ENCODE measurements around the gene FBXL5.

Gene FBXL5

DNA sequence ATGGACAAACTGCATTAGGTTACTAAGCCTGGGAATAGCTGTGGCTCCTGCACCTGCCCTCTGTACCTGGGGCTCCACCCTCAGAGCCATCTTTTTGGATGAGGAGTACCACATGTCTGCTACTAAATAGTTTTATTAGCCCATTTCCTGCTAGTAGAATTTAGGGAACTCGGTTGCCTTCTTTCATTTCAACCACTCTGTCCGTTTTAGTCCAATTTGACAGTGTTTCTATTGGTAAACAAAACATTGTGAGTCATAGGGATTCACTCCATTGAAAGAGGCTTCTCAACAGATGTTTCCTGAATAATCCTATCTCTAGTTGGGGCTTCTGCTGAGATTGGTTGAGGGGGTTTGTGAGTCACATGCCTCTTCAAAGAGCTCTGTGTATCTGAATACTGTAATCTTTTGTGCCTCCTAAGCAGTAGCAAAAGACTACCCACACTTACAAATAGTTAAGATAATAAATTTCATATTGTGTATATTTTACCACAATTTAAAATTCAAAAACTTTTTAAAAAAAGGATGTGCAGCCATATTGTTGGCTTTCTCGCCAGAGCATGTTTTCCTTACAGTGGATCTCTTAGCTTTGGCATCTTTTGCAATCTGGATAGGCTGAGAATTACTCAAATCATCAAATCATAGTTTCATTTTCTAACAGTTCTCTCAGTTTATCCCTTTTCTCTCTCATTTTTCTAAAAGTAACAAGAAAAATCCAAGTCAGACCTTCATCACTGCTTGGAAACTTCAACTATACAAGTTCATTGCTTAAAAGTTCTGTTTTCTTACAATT lies 36.4 kb upstream of the FBXL5 start:
- H3K27ac ChIP-seq (ENCODE audit: low read length), result no peak overlapping the region
- no peak overlapping the region for H3K4me3 ChIP-seq (ENCODE audit: low read length)
- no peaks in the 10 kb centered on the region for H3K27me3 ChIP-seq (ENCODE audit: control insufficient read depth, insufficient read depth, low read length)
- no peaks in the 10 kb centered on the region for H3K9me3 ChIP-seq (ENCODE audit: control insufficient read depth, insufficient read depth, low read length)
- DNase-seq (ENCODE audit: low read depth, low spot score), result no peak
- peaks cover 3% of the 10 kb centered on the region; the same call in 1 of the 2 replicates for H3K4me1 ChIP-seq (ENCODE audit: control insufficient read depth, insufficient read depth, low read length)
- no CpG with 5 or more reads among the region's 3 CpGs for WGBS (ENCODE audit: insufficient coverage, insufficient read length)
- H3K36me3 ChIP-seq (ENCODE audit: control insufficient read depth, insufficient read depth, low read length), result no peaks in the 10 kb centered on the region

GRCh38 chr4:15690020-15690809 lies 35.1 kb upstream of the FBXL5 start:
- Histone ChIP-seq H3K27ac (ENCODE audit: low read length) (no peak overlapping the region), H3K36me3 (ENCODE audit: control insufficient read depth, insufficient read depth, low read length) (no peaks in the 10 kb centered on the region; the same call in 1 of the 2 replicates), H3K4me1 (ENCODE audit: control insufficient read depth, insufficient read depth, low read length) (peaks cover 3% of the 10 kb centered on the region; the same call in 1 of the 2 replicates), H3K9me3 (ENCODE audit: control insufficient read depth, insufficient read depth, low read length) (no peaks in the 10 kb centered on the region), H3K4me3 (ENCODE audit: low read length) (no peak overlapping the region), H3K27me3 (ENCODE audit: control insufficient read depth, insufficient read depth, low read length) (no peaks in the 10 kb centered on the region)
- no peak for DNase-seq (ENCODE audit: low read depth, low spot score)
- WGBS (ENCODE audit: insufficient coverage, insufficient read length), result no CpG with 5 or more reads among the region's 7 CpGs

DNA sequence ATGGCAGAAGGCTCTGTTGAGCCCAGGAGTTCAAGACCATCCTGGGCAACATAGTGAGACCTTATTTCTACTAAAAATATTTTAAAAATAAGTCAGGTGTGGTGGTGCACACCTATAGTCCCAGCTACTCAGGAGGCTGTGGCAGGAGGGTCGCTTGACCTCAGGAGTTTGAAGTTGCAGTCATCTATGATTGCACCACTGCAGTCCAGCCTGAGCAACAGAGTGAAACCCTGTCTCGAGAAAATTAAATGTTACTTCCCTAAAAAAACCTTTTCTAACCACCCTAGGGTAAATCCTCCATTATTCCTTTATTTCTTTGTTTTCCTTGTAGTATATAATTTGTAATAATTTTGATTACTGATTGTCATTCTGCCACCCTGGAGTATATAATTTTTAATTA lies 34.4 kb upstream of the FBXL5 start:
- Histone ChIP-seq H3K9me3 (ENCODE audit: control insufficient read depth, insufficient read depth, low read length) (no peaks in the 10 kb centered on the region), H3K36me3 (ENCODE audit: control insufficient read depth, insufficient read depth, low read length) (no peaks in the 10 kb centered on the region; the same call in 1 of the 2 replicates), H3K4me1 (ENCODE audit: control insufficient read depth, insufficient read depth, low read length) (peaks cover 1% of the 10 kb centered on the region; the same call in 1 of the 2 replicates), H3K27ac (ENCODE audit: low read length) (no peak overlapping the region), H3K27me3 (ENCODE audit: control insufficient read depth, insufficient read depth, low read length) (no peaks in the 10 kb centered on the region), H3K4me3 (ENCODE audit: low read length) (no peak overlapping the region)
- no peak for DNase-seq (ENCODE audit: low read depth, low spot score)
- WGBS (ENCODE audit: insufficient coverage, insufficient read length), result no CpG with 5 or more reads among the region's 2 CpGs

GRCh38 chr4:15688051-15688450 lies 32.9 kb upstream of the FBXL5 start:
- Histone ChIP-seq H3K36me3 (ENCODE audit: control insufficient read depth, insufficient read depth, low read length) (no peaks in the 10 kb centered on the region; the same call in 1 of the 2 replicates), H3K4me3 (ENCODE audit: low read length) (no peak overlapping the region), H3K27ac (ENCODE audit: low read length) (no peak overlapping the region), H3K27me3 (ENCODE audit: control insufficient read depth, insufficient read depth, low read length) (no peaks in the 10 kb centered on the region), H3K4me1 (ENCODE audit: control insufficient read depth, insufficient read depth, low read length) (peaks cover 1% of the 10 kb centered on the region; the same call in 1 of the 2 replicates), H3K9me3 (ENCODE audit: control insufficient read depth, insufficient read depth, low read length) (no peaks in the 10 kb centered on the region)
- no peak for DNase-seq (ENCODE audit: low read depth, low spot score)
- no CpG with 5 or more reads among the region's 5 CpGs for WGBS (ENCODE audit: insufficient coverage, insufficient read length)

DNA sequence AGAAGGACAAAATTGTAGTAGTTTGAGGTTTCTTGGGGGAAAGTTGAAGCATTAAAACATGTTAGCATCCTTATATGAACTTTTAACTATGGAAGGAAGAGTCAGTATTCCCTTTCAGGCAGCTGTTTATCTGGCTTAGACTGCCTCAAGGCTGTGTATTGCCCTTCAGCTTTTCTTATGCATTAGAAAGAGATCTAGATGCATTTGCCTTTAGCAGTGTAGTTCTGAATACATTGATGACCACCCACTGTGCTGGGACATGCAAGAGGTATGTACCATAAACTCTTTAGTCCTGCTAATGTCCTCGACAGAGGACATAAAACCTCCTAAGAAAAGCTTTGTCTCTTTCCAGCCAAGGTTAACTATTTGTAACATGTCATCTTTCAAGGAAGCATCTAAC lies 29.3 kb upstream of the FBXL5 start:
- no peaks in the 10 kb centered on the region for H3K27me3 ChIP-seq (ENCODE audit: control insufficient read depth, insufficient read depth, low read length)
- H3K27ac ChIP-seq (ENCODE audit: low read length), result no peak overlapping the region
- H3K9me3 ChIP-seq (ENCODE audit: control insufficient read depth, insufficient read depth, low read length), result no peaks in the 10 kb centered on the region
- no CpG with 5 or more reads among the region's 1 CpG for WGBS (ENCODE audit: insufficient coverage, insufficient read length)
- no peak overlapping the region for H3K4me3 ChIP-seq (ENCODE audit: low read length)
- no peaks in the 10 kb centered on the region; the same call in 1 of the 2 replicates for H3K4me1 ChIP-seq (ENCODE audit: control insufficient read depth, insufficient read depth, low read length)
- DNase-seq (ENCODE audit: low read depth, low spot score), result peak; percentile 54
- H3K36me3 ChIP-seq (ENCODE audit: control insufficient read depth, insufficient read depth, low read length), result no peaks in the 10 kb centered on the region; the same call in 1 of the 2 replicates

GRCh38 chr4:15683143-15683495 lies 28.0 kb upstream of the FBXL5 start:
- Histone ChIP-seq H3K4me3 (ENCODE audit: low read length) (no peak overlapping the region; the same call in 1 of the 2 replicates), H3K27me3 (ENCODE audit: control insufficient read depth, insufficient read depth, low read length) (no peaks in the 10 kb centered on the region), H3K36me3 (ENCODE audit: control insufficient read depth, insufficient read depth, low read length) (no peaks in the 10 kb centered on the region; the same call in 1 of the 2 replicates), H3K4me1 (ENCODE audit: control insufficient read depth, insufficient read depth, low read length) (no peaks in the 10 kb centered on the region; the same call in 1 of the 2 replicates), H3K9me3 (ENCODE audit: control insufficient read depth, insufficient read depth, low read length) (no peaks in the 10 kb centered on the region), H3K27ac (ENCODE audit: low read length) (no peak overlapping the region)
- 100% methylated on average over 1 of the region's 2 CpGs for WGBS (ENCODE audit: insufficient coverage, insufficient read length)
- no peak for DNase-seq (ENCODE audit: low read depth, low spot score)

GRCh38 chr4:15682242-15683142 lies 27.3 kb upstream of the FBXL5 start:
- WGBS (ENCODE audit: insufficient coverage, insufficient read length), result no CpG with 5 or more reads among the region's 6 CpGs
- DNase-seq (ENCODE audit: low read depth, low spot score), result no peak
- Histone ChIP-seq H3K4me1 (ENCODE audit: control insufficient read depth, insufficient read depth, low read length) (peaks cover under 1% of the 10 kb centered on the region; the same call in 1 of the 2 replicates), H3K9me3 (ENCODE audit: control insufficient read depth, insufficient read depth, low read length) (no peaks in the 10 kb centered on the region), H3K27me3 (ENCODE audit: control insufficient read depth, insufficient read depth, low read length) (no peaks in the 10 kb centered on the region), H3K27ac (ENCODE audit: low read length) (no peak overlapping the region), H3K36me3 (ENCODE audit: control insufficient read depth, insufficient read depth, low read length) (no peaks in the 10 kb centered on the region; the same call in 1 of the 2 replicates), H3K4me3 (ENCODE audit: low read length) (peak overlapping the region; percentile 85; the same call in 1 of the 2 replicates)

DNA sequence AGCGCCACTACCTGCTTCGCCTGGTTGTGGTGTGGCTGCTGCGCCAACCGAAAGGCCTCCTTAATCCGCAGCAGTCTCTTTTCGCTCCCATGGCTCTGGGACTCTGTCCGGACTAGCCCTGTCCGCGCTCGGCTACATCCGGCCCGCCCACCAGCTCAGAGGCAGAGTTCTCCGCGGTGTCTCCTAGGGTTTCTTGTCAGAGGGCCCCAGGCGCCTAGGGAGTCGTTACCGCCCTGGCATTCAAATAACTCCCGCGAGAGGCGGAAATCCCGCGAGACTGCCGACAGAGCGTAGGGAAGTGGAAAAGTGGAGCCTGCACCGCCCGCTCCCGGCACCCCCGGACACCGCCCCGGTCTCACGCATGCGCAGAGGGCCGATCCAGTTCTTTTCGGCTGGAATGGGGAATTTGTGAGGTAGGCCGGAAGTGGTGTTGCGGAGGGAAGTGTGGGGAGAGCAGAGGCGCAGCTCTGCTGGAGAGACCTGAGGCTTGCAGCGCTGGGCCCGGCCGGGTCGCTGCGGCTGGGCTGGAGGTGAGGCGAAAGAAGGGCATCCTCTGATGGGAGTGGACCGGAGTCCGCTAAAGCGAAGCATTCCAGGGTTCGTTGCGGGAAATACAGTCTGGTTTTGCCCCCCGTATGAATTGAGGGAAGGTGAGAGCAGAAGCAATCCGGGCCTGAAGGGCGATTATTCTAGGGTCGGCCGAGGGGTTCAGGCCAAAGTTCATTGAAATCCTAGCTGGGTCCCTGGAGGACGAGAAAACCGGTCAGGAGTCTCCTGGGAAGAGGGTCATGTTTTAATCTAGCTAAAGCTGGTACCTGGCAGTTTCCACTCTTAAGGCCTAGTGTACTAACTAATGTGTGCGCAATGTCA lies 26.4 kb upstream of the FBXL5 start, which contains the start of gene FAM200B:
Gene FAM200B, plus strand, starts transcription at position 456 of the 870 bp plus-strand sequence. CDS start 5,151 bp downstream, outside the sequence.
- H3K4me3 ChIP-seq (ENCODE audit: low read length), result peak within 1 kb of the TSS; percentile 85; the same call in 1 of the 2 replicates
- WGBS (ENCODE audit: insufficient coverage, insufficient read length), result no CpG with 5 or more reads among the region's 56 CpGs
- H3K9me3 ChIP-seq (ENCODE audit: control insufficient read depth, insufficient read depth, low read length), result no peaks in the 10 kb centered on the region
- peak; percentile 98 for DNase-seq (ENCODE audit: low read depth, low spot score)
- no peaks in the 10 kb centered on the region; the same call in 1 of the 2 replicates for H3K36me3 ChIP-seq (ENCODE audit: control insufficient read depth, insufficient read depth, low read length)
- H3K27me3 ChIP-seq (ENCODE audit: control insufficient read depth, insufficient read depth, low read length), result no peaks in the 10 kb centered on the region
- peaks cover 2% of the 10 kb centered on the region; the same call in 1 of the 2 replicates for H3K4me1 ChIP-seq (ENCODE audit: control insufficient read depth, insufficient read depth, low read length)
- H3K27ac ChIP-seq (ENCODE audit: low read length), result no peak within 1 kb of the TSS

DNA sequence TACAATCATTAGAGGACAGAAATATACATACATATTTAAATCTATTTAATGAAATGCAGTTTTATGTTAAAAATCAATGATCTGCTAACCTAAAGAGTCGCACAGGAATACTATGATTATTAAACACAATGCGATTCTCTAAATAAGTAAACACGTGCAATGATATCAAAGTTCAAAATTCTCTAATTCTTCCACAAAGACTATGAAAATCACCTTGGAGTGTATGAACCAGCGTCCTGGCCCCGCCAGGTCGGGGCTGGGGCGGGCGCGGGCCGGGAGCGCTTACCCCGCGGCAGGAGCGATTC lies 25.9 kb upstream of the FBXL5 start:
- no peak for DNase-seq (ENCODE audit: low read depth, low spot score)
- WGBS (ENCODE audit: insufficient coverage, insufficient read length), result no CpG with 5 or more reads among the region's 14 CpGs
- no peaks in the 10 kb centered on the region; the same call in 1 of the 2 replicates for H3K36me3 ChIP-seq (ENCODE audit: control insufficient read depth, insufficient read depth, low read length)
- peaks cover 2% of the 10 kb centered on the region; the same call in 1 of the 2 replicates for H3K4me1 ChIP-seq (ENCODE audit: control insufficient read depth, insufficient read depth, low read length)
- H3K27ac ChIP-seq (ENCODE audit: low read length), result no peak overlapping the region
- peak overlapping the region; percentile 83; the same call in 1 of the 2 replicates for H3K4me3 ChIP-seq (ENCODE audit: low read length)
- H3K9me3 ChIP-seq (ENCODE audit: control insufficient read depth, insufficient read depth, low read length), result no peaks in the 10 kb centered on the region
- no peaks in the 10 kb centered on the region for H3K27me3 ChIP-seq (ENCODE audit: control insufficient read depth, insufficient read depth, low read length)

Measured in iPS DF 6.9 (cell line).